Stimulated activated CD8-positive, alpha-beta memory T cell treated with anti-CD3 and anti-CD28 coated beads, Interleukin-15, amount 100 ng/mL, for 24 hours (primary cell): ENCODE results near the gene AQP1.

Experiments
- DNase-seq: peaks from one replicate; pipeline ENCODE4 v3.0.0-alpha.2; 2020; ENCODE audit warnings: low read depth

AQP1 gene

DNA sequence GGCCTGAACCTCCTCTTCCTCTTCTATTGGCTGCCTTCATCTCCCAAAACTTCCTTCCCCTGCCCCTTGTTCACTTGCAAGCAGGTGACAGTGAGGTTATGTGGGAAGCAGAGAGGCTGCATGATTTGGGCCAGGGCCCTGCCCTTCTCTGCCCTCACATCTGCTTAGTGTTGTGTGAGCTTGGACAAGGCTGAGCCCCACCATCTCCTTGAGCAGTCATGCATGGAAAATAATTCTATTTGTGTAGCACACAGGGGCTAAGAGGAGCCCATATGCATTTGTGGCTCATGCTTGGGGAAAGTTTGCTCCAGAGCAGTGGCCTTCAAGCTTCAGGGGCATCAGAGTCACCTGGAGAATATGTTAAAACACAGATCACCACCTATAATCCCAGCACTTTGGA lies 26.8 kb upstream of the AQP1 start:
- no peak for DNase-seq

DNA sequence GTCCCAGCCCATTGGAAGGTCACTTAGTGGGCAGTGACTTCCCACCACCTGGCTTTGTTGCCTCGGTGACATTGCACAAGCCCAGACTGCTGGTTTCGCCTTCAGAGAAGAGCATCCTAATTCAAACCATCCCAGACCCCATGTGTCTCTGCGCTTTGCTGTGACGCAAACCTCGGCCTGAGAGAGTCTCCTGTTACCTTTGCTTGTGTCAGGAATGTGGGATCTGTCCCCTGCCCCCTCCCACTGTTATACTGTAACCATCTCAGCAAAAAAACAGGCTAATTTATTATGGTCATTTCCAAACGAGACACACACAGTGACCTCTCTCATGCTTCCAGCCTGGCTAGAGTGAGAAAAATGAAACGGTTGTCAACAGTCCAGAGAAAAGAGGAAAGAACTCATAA lies 25.0 kb upstream of the AQP1 start:
- no peak for DNase-seq

- DNase-seq = no peak
Observed at GRCh38 chr7:30887464-30887872, 24.2 kb upstream of the AQP1 start.

GRCh38 chr7:30888747-30889146 lies 22.9 kb upstream of the AQP1 start:
- no peak for DNase-seq

DNA sequence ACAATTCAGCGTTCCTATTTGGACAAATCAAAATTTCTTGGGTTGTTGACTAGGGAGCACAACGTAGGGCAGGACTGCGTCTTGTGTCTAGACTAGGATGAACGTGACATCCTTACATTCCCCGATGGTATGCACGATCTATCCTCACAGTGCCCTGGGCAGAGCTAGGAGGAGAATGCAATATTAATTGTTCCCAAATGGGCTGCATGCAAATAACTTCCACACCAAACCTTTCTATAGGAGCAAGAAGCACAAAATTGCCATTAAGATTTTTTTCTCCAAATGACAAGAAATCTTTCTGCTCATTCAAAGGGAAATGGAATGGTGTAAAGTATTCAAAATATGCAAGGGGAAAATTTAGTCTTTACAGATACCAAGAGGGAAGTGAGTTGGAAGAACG lies 21.4 kb upstream of the AQP1 start:
- no peak for DNase-seq

DNA sequence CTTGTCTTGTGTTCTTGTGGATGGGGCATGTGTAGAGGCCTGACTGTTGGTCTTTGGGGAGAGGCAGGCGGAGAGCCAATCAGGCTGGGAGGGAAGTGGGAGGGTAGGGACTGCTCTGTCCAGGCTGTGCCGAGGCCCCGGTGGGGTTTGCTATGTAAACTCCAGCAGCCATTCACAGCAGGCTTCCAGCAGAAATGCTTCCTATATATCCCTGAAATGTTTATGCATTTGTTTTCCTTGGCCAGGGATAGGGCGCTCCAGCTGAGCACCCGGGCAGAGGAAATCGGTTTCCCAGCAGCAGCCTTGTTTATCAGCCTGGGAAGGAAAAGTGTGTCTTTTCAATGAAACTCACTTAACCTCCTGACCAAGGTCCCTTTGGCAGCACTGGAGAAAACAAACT lies 18.3 kb upstream of the AQP1 start:
- no peak for DNase-seq

GRCh38 chr7:30894009-30894408 lies 17.6 kb upstream of the AQP1 start:
- no peak for DNase-seq

GRCh38 chr7:30894866-30895605 lies 16.6 kb upstream of the AQP1 start:
- DNase-seq = no peak

DNA sequence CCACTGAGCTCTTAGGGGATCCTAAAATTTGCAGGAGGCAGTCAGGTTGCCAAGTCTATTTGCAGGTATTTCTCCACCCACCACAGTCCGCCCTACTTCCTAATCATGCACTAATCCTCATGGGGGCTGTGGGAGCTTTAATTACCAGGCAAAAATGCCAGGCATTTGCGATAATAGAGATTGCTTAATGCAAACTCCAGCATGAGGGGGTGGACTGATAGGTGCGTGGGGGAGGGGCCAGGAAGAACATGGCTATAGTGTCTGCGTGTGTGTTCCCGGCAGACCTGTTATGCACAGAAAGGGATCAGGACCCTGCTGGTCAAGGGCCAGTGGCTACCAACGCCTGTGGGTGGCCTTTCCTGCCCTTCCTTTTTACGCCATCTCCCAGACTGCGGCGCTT lies 15.6 kb upstream of the AQP1 start:
- DNase-seq = no peak

- no peak for DNase-seq
Observed at GRCh38 chr7:30896783-30897637, 14.6 kb upstream of the AQP1 start.

DNA sequence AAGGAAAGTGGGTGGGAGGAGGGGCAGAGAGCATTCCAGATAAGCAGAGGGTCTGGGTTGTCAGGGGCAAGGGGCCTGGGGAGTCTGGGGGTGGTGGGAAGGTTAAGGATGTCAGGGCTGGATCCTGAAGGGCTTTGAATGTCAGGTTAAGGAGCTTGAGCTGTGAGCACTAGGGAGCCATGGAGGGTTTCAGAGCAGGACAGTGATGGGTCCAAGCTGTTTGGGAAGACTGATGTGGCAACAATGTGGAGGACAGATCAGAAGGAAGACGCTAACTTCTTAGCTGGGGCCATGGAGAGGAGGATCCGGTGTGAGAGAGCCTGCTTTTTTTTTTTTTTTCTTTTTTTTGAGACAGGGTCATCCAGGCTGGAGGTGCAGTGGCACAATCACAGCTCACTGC lies 13.9 kb upstream of the AQP1 start:
- DNase-seq = no peak

DNA sequence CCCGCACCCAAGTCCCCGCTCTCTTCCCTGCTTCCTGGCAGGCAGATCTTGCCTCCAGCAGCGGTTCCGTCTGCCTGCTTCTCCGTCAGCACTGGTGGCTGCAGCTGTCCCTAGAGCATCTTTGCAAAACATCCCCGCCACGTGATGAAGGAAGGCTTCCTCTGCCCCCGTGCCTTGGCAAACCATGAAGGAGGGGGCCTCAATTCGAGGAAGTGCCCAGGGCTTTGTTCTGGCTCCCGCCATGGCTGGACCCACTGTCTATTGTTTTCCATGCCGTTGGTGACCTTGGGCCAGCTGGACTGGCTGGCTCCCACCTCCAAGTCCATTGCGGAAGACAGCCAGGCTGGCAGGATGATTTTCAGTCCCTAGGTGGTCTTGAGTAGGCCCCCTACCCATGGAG lies 13.2 kb upstream of the AQP1 start:
- DNase-seq = no peak

- no peak for DNase-seq
Observed at GRCh38 chr7:30899066-30899465, 12.6 kb upstream of the AQP1 start.

- no peak for DNase-seq
Observed at GRCh38 chr7:30899630-30900029, 12.0 kb upstream of the AQP1 start.

DNA sequence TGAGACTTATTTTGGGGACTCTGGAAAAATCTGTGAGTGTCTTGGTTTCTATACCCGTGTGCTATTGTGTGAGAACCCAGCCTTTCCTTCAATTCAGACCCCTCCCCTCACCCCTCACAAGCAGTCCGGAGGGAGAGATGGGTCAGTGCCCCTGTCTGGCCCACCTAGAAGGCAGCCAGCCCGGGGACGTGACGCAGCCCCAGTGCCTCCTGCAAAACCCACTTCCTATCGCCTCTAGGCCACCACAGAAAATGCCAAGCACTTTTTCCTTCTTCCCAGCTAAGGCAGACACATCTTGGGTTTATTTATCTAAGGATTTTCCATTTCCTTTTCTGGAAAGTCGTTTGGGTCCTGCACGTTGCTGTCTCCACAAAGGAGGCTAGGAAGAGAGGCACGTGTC lies 11.6 kb upstream of the AQP1 start:
- DNase-seq = no peak

- DNase-seq = no peak
Observed at GRCh38 chr7:30900803-30901362, 10.8 kb upstream of the AQP1 start.

DNA sequence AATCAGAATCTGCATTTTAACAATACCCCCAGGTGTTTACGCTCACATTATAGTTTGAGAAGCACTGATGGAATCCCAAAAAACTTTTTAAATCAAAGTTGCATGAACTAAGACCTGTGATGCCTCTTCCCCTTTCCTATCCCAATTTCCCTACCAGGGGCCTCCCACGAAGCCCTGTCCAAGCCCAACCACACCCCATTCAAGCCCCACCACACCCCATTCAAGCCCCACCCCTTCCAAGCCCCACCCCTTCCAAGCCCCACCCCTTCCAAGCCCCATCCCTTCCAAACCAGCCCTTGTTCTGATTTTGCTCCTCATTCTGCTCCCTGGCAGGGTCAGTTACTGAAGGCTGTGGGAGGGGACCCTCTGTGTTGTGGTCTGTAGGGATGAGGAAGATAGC lies 9.8 kb upstream of the AQP1 start:
- DNase-seq = no peak

DNA sequence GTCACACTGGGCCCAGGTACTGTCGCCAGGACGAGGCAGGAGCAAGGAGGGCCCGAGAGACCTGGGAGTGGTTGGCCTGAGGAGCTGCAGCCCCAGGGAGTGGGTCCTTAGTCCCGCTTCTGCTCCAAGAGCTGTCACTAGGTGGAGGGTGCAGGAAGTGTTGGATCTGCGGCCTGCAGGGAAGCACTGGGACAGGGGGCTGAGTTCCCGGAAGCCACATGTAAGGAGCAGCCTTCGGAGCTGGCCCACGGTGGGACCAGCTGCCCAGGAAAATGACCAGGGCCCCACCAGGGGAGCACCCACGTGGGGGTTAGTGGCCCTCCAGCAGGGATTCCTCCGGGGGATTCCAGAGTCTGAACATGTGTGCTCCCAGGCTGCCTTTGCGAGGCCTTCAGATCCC lies 9.2 kb upstream of the AQP1 start:
- no peak for DNase-seq

GRCh38 chr7:30903146-30903545 lies 8.5 kb upstream of the AQP1 start:
- no peak for DNase-seq

DNA sequence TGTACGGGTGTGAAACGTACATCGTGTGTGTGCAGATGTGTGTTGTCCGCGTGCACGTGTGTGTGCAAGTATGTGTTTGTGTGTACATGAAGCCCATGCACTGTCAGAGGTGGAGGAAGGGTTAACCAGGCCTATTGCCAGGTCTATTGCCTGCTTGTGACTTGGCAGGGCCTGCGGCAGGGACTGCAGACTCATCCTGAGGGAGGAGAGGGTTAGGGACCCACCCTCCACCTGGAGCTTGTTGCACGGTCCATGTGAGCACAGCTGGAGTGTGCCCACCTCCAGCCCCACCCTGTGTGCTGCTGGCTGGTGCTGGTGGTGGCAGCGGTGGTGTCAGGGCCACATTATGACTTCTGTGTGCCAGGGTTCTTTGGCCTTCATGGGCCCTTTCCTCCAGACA lies 7.1 kb upstream of the AQP1 start:
- DNase-seq = no peak

GRCh38 chr7:30905078-30906012 lies 6.3 kb upstream of the AQP1 start:
- DNase-seq = no peak

DNA sequence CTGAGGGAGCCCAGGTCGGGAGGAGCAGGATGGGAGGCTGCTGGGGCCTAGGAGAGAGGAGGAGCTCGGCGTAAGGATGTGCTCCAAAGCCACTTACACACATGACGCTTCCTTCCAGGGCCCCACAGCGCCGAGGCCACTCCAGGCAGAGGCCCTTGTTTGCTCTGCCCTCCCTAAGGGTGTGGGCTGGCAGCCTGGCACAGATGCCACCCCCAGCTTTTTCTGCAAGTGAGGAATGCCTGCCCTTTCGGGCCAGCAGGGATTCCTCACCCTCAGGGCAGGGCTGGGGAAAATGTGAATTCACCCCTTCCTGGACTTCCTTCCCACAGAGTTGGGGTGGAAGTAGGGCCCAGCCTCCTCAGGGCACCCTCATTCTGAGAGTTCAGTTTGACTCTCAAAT lies 5.6 kb upstream of the AQP1 start:
- no peak for DNase-seq
